GM21723 (cell line): ENCODE data around the gene ASPG.

Experiments
- ATAC-seq: cut with Tn5 transposase; IDR thresholded peaks from one replicate; pipeline ENCODE4 v1.9.1; 2021; ENCODE audit warnings: mild to moderate bottlenecking, moderate library complexity; ENCODE audit not compliant: unreplicated experiment

ASPG gene

GRCh38 chr14:104116288-104116755, 30.8 kb downstream of the ASPG start:
- ATAC-seq, result no peak

GRCh38 chr14:104116756-104117340, 31.3 kb downstream of the ASPG start:
- no peak for ATAC-seq

GRCh38 chr14:104117341-104118005, 32.0 kb downstream of the ASPG start:
- no peak for ATAC-seq

GRCh38 chr14:104118006-104118844, 32.7 kb downstream of the ASPG start:
- no peak for ATAC-seq

GRCh38 chr14:104119119-104119487, 33.6 kb downstream of the ASPG start:
- no peak for ATAC-seq

GRCh38 chr14:104119488-104120251, 34.2 kb downstream of the ASPG start:
- no peak for ATAC-seq

- no peak for ATAC-seq
These were observed 34.8 kb downstream of the ASPG start for GRCh38 chr14:104120281-104120741.

- no peak for ATAC-seq
These were observed 35.6 kb downstream of the ASPG start for GRCh38 chr14:104121142-104121541.

- no peak for ATAC-seq
These were observed 38.4 kb downstream of the ASPG start for GRCh38 chr14:104123879-104124278.

- no peak for ATAC-seq
These were observed 39.5 kb downstream of the ASPG start for GRCh38 chr14:104125011-104125410.

- no peak for ATAC-seq
These were observed 41.3 kb downstream of the ASPG start for GRCh38 chr14:104126753-104127152.

GRCh38 chr14:104128981-104129380, 43.5 kb downstream of the ASPG start:
- no peak for ATAC-seq

- ATAC-seq, result no peak
These were observed 44.1 kb downstream of the ASPG start for GRCh38 chr14:104129556-104129955.

- no peak for ATAC-seq
These were observed 45.6 kb downstream of the ASPG start for GRCh38 chr14:104130974-104131651.

- ATAC-seq, result no peak
These were observed 46.6 kb downstream of the ASPG start for GRCh38 chr14:104131968-104132732.

GRCh38 chr14:104132981-104133380, 47.5 kb downstream of the ASPG start:
- no peak for ATAC-seq

GRCh38 chr14:104133496-104133895, 48.0 kb downstream of the ASPG start:
- ATAC-seq, result no peak

- no peak for ATAC-seq
These were observed 48.8 kb downstream of the ASPG start for GRCh38 chr14:104134061-104134965.
